HG03565 (cell line): Measurements from ENCODE around the gene DBNDD1.
"Not testable (repeated sequence)": the region's sequence is repeated elsewhere in the genome, so short reads cannot be mapped to it uniquely, and the experiment has no call there.

Source experiments
- ATAC-seq: cut with Tn5 transposase; IDR thresholded peaks from one replicate; pipeline ENCODE4 v1.9.1; 2021; ENCODE audit warnings: mild to moderate bottlenecking, moderate library complexity; ENCODE audit not compliant: unreplicated experiment

Gene DBNDD1, protein sequence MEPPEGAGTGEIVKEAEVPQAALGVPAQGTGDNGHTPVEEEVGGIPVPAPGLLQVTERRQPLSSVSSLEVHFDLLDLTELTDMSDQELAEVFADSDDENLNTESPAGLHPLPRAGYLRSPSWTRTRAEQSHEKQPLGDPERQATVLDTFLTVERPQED

DNA sequence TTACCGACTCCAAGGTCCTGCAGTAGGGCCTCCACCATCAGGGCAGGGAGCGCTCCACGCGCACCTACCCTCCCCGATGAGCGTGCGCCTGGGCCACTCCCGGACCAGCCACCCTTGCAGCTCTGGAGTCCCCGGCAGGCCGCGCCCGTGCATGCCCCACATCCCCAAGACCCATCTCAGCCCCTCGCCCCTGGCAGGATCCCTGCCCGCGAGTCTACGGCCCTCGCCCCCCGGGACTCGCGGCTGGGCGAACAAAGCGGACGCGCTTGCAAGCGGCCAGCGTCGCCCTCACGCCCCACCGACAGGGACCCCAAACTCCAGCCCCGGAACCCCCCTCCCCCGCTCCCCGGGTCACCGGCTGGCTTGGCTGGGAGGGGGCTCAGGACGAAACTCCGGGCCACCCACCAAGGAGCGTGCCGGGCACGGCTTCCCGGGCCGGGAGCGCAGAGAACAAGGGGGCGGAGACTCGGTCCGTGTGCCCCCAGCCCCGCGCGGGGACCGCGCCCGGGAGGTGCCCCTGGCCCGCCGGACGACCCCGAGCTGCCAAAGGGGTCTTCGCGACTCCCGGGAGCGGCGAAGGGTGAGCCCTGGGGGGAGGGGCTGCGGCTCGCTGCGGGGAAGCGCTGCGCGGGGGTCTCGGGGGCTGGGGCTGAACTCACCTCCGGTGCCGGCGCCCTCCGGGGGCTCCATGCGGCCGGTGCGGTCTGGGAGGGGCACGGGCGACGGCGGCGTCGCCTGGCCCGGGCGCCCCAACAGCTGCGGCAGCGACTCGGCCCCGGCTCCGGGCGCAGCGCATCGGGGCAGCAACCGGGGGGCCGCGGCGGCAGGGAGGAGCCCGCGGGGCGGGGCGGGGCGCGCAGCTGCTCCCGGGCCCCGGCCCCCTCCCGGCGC is at the start of gene DBNDD1:
DBNDD1 (minus strand) TSS at position 805 of the 891 bp plus-strand sequence; CDS start at position 690, 115 bp downstream.
- ATAC-seq = no peak

DNA sequence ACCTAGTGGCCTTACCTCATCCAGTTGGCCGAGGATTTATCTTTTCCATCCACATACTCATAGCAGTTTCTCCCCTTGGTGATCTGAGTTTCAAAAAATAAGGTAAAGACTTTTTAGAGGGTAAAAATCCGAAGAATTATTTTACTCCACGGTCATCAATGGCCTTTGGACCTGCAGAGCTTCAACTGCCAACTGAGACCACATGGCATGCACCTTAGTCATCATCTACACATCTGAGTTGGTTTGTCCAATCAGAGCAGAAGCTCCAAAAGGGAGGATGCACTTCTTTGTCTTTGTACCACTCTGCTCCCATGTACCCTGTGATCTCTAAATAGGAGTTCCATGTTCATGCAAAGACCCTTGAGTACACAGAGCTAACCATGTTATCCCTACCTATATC is 42.2 kb upstream of the DBNDD1 start:
- no peak for ATAC-seq

DNA sequence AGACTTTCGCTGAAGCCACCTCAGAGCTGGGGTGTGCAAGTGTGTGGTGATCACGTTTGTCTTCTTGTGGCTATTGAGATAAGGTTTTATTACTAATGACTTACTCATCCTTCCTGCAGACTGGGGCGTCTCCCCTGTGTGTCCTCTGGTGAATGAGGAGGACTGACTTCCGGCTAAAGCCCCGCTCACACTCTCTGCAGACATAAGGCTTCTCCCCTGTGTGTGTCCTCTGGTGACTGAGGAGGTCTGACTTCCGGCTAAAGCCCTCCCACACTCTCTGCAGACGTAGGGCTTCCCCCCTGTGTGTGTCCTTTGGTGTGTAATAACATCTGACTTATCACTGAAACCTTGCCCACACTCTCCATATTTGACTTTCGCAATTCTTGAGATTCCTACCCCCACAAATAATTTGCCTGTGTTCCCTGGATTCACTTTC is 38.5 kb upstream of the DBNDD1 start:
- ATAC-seq = no peak

DNA sequence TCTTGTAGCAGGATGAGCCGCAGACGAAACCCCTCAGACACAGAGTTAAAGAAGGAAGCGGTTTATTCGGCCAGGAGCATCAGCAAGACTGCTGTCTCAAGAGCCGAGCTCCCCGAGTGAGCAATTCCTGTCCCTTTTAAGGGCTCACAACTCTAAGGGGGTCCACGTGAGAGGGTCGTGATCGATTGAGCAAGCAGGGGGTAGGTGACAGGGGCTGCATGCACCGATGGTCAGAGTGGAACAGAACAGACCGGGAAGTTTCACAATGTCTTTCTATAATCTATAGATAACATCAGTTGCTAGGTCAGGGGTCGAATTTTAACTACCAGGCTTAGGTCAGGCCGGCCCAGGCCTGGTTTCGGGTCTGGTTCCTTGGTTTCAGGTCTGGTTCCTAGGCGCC is 37.3 kb upstream of the DBNDD1 start:
- not testable (repeated sequence) for ATAC-seq

DNA sequence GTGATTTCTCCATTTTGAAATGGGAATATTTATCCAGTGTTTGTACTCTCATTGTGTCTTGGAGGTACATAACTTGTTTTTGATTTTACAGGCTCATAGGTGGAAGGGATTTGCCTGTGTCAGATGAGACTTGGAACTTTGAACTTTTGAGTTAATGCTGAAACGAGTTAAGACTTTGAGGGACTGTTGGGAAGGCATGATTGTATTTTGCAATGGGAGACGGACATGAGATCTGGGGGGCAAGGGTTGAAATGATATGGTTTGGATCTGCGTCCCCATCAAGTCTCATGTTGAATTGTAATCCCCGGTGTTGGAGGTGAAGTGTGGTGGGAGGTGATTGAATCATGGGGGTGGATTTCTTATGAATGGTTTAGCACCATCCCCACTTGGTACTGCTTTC is 36.1 kb upstream of the DBNDD1 start:
- ATAC-seq = no peak

DNA sequence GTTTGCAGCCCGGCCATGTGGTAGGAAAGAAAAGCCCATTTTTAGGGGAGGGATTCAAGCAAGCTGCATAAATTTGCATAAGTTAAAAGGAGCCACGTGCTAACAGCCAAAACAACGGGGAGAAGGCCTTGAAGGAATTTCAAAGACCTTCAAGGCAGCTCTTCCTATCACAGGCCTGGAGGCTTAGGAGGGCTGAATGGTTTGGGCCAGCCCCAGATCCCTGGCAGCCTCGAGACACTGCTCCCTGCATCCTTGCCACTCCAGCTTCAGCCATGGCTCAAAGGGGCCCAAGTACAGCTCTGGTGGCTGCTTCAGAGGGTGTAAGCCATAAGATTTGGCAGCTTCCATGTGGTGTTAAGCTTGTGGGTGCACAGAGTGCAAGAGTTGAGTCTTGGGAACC is 35.3 kb upstream of the DBNDD1 start:
- ATAC-seq = no peak

DNA sequence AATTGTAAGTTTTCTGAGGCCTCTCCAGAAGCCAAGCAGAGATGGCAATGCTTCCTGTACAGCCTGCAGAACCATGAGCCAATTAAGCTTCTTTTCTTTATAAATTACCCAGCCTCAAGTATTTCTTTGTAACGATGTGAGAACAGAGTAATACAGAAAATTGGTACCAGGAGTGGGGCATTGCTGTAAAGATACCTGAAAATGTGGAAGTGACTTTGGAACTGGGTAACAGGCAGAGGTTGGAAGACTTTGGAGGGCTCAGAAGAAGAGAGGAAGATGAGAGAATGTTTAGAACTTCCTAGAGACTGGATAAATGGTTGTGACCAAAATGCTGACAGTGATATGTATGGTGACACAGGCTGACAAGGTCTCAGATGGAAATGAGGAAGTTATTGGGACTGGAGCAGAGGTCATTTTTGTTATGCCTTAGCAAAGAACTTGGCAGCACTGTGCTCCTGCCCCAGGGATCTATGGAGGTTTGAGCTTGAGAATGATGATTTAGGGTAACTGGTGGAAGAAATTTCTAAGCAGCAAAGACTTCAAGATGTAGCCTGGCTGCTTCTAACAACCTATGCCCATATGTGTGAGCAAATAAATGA is 34.7 kb upstream of the DBNDD1 start:
- ATAC-seq = no peak

DNA sequence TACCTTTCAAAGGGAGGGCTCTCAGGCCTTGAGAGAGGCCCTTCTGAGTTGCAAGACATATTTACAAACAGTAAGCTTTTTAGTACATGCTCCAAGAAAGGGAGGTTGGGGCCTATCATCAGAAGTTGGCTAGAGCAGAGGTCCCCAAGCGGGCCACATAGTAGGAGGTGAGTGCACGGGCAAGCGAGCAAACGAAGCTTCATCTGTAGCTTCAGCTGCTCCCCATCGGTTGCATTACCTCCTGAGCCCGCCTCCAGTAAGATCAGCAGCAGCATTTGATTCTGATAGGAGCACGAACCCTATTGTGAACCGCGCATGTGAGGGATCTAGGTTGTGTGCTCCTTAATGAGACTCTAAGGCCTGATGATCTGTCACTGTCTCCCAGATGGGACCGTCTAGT is 31.7 kb upstream of the DBNDD1 start:
- ATAC-seq = no peak

DNA sequence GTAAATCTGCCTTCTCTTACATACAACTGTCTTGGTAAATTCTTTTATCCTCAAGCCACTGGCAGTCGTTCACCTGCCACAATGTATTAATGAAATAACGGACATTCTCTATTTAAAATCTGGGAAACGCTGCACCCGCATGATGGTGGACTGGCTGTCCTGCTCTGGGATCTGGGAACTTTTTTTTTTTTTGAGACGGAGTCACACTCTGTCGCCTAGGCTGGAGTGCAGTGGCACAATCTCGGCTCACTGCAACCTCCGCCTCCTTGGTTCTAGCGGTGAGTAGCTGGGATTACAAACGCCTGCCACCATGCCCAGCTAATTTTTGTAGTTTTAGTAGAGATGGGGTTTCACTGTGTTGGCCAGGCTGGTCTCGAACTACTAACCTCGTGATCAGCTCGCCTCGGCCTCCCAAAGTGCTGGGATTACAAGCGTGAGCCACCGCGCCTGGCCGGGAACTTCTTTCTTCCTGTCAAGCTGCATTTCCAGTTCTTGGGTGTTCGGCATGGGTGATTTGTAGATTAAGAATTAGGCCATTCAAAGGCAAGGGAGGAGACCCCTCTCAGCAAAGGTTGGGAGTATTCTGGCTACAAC is 29.6 kb upstream of the DBNDD1 start:
- ATAC-seq = no peak

DNA sequence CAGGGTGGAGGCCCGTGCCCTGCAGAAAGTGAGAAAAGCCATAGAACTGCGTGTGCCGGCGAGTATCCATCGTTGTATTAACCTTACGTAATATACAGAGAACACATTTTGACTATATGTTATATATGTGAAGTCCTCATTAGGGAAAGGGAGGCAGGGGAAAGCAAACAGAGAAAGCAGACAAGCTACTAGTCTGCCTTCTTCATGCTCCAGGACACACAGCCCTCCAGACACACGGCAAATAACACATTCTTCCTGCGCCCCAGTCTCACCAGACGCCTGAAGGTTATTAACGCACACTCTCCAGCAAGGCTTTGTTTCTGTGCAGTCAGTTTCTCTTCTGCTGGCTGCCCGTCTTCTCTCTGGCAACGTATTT is 29.1 kb upstream of the DBNDD1 start:
- no peak for ATAC-seq

DNA sequence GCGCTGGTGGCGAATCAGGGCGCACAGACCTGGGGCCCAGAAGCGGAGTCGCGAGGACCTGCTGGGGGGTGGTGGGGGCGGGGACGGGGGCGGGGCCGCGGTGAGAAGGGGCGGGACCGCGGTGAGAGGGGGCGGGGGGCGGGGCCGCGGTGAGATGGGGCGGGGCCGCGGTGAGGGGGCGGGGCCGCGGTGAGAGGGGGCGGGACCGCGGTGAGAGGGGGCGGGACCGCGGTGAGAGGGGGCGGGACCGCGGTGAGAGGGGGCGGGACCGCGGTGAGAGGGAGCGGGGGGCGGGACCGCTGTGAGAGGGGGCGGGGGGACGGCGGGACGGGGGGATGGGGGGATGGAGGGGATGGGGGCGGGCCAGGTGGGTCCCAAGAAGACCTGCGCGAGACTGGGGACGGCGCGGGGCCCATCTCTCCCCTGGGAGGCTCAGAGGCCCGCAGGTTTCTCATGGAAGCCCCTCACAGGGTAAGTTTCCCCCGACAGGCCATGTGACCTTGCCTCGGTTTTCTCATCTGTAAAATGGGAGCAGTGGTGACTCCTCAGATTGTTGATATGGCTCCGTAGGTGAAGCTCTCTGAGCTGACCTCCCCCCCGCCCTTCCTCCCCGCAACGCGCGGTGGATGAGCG is 28.6 kb upstream of the DBNDD1 start:
- no peak for ATAC-seq

DNA sequence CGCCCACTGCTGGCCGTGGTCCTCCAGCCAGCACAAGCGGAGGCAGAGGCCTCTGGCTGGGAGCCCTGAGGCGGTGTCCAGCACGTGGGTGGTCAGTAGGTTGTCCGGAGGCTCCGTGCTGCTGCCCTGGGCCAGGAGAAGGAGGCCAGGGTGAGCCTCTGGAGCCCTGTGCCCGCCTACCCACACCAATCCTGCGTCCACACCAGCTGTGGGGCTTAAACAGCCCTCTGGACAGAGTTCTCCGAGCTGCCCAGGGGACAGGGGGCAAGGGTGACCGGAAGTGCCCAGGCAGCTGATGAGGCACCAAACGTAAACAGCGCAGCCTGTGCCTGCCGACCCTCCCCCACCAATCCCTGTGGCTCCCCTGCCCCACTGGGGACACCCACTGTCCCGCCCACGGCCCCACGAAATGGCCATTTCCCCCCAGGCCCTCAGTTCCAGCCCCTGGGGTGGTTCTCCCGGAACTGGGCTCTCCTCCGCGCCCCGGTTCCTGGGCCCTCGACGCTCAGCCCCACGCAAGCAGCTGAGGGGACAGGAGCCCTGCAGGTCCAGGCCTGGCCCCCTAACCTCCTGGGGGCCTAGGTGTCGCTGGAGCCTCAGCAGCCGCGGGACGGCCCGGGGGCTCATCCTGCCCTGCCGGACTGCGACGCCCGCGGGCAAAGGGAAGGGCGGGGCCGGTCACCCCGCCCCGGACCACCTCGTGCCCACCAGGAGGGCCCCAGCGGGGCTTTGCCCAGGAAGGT is 27.9 kb upstream of the DBNDD1 start:
- ATAC-seq = no peak

DNA sequence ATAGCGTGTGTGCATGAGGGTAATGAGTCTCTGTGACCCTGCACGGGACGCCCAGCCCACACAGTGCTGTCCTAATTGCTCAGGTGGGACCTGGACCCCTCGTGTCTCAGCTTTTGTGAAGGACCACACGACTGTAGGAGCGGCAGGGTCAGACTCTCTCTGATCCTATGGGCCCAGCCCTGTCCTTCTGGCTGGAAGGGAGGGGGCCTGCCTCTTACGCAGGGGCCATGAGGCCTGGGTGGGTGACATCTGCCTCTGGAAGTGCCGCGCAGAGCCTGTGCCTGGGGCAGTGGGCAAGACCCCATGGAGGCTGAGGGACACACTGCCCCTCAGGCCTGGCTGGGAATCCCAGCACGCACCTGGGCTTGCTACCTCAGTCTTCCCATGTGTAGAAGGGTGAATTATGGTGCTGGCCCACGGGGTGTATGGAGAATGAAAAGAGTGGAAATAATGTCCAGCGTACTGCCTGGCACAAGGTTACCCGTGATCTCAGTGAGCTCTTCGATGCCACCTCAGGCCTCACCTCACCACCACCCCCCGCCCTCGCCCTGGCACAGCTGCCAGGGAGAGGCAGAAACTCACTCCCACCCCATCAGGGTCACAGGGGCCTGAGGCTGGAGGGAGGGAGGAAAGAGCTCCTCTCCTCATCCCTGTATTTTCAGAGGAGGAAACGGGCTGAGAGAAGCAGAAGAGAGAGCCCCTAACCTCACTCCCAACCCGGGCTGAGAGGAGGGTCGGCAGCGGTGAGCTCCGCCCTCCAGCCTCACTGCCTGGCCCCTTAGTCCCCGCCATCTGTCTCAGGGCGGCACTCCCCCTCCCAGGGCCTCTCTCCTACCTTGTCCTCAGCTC is 27.1 kb upstream of the DBNDD1 start:
- no peak for ATAC-seq

DNA sequence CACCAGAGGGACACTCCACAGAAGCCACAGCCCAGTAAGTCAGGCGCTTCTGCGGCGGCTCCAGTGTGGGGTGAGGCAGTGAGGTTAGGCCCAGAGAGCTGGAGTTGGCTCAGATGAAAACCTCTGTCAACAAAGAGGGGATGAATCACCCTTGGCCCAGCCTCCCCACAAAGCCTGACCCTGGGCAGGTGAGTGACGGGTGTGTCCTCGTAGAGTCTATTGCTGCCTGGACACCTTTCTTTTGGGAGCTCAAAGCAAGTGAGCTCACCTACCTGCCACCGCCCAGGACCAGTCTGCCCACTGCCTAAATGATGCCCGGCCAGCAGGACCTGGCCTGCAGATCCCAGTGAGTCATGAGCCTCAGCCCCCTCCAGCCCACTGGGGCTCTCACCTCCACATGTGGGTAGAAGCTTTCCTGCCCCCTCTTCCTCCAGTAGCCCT is 24.9 kb upstream of the DBNDD1 start:
- ATAC-seq = no peak

DNA sequence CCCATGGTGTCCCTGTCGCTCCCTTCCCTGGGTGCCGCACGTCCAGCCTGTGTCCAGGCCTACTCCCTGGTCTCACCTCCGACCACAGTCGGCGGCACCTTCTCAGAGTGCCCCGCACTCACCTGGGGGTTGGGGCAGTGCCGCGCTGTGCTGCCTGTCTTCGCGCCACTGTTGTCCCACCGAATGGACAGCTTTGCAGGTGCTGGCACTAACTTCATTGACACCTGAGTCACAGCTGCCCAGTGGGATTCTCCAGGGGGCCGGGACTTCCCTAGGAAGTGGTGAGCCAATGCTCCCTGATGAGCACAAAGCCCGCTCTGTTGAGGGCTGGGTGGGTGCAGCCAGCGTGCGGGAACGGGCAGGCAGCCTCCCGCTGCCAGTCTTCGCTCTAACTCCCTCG is 24.3 kb upstream of the DBNDD1 start:
- no peak for ATAC-seq

DNA sequence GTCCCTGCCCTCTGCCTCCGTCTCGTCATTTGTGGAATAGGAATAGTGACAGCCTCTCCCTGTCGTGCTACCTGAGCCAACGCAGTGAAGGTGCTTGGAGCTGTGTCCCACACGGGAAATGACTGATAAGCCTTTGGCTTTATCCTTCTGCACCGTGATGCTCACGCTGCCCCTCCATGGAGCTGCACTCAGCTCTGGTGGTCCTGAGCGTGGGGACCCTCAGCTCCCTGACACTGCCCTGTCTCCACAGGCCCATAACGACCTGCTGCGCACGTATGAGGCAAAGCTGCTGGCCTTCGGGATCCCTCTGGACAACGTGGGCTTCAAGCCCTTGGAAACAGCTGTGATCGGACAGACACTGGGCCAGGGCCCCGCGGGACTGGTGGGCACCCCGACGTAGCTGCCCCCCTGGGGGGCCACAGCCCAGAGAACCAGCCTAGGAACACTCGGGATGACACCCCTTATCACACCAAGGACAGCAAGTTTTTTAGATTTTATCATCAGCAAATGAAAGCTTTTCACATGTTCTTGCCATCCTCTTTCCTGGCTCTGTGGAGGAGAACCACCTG is 23.8 kb upstream of the DBNDD1 start:
- no peak for ATAC-seq

DNA sequence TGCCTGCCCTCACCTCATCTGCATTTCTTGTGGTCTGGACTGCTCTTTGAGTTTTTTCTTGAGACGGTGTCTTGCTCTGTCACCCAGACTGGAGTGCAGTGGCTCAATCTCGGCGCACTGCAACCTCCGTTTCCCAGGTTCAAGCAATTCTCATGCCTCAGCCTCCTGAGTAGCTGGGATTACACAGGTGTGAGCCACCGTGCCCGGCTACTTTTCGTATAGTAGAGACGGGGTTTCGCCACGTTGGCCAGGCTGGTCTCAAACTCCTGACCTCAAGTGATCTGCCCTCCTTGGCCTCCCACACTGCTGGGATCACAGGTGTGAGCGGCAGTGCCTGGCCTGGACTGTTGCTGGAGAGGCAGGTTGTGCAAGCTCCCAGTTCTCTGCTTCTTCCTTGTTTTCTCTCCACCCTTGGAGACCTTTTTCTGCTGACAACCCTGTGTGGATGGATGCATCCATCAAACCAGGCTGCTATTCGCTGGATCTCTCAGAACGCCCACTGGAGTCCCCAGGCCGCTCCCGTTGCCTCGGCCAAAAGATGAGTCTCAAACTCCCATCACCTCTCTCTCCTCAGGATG is 22.7 kb upstream of the DBNDD1 start:
- no peak for ATAC-seq

DNA sequence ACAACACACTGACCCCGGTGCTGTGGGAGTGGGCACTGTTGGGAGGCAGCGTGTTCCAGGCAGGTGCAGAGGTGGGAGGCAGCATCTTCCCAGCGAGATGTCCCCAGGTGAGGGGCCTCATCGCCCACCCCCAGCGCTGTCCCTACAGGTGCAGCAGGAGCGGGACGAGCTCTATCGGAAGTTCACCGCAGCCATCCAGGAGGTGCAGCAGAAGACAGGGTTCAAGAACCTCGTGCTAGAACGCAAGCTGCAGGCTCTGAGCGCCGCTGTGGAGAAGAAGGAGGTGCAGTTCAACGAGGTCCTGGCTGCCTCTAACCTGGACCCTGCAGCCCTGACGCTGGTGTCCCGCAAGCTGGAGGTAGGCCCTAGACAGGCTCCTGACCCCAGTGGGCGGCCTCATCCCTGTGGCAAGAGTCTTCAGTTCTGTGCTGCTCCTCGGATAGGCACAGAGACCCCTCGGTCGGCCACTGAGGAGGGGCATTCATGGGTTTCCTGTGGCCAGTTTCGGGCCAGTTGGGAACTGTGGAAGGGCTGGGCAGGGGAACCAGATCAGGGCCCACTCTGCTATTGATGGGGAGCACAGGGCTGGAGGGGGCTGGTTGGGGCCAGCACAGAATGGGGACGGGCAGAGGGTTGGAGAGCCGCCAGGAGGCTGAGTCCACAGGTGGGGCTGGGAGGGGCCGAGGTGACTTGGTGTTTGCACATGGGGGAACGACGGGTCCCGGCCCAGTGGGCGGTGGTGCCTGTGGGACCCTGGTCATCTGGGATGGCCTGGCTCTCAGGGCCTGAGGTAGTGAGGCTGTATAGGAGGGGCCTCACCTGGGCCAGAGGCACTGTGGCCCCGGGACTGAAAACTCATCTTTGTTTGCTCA is 21.1 kb upstream of the DBNDD1 start:
- no peak for ATAC-seq
